HG02798 (cell line): ENCODE measurements around the gene STARD4.

Experiments
- ATAC-seq: cut with Tn5 transposase; IDR thresholded peaks from one replicate; pipeline ENCODE4 v1.9.1; 2021; ENCODE audit warnings: mild to moderate bottlenecking; ENCODE audit not compliant: unreplicated experiment, poor library complexity

STARD4 gene

GRCh38 chr5:111478898-111479297, 33.4 kb downstream of the STARD4 start:
- ATAC-seq: no peak

GRCh38 chr5:111478266-111478665, 34.1 kb downstream of the STARD4 start:
- no peak for ATAC-seq

GRCh38 chr5:111472579-111472978, 39.8 kb downstream of the STARD4 start:
- ATAC-seq: no peak

- no peak for ATAC-seq
Observed at GRCh38 chr5:111472096-111472495, 40.2 kb downstream of the STARD4 start.

- ATAC-seq: no peak
Observed at GRCh38 chr5:111469903-111470302, 42.4 kb downstream of the STARD4 start.

- no peak for ATAC-seq
Observed at GRCh38 chr5:111469293-111469896, 42.9 kb downstream of the STARD4 start.

GRCh38 chr5:111463311-111463710, 49.0 kb downstream of the STARD4 start:
- no peak for ATAC-seq

- no peak for ATAC-seq
Observed at GRCh38 chr5:111461934-111462333, 50.4 kb downstream of the STARD4 start.

- ATAC-seq: no peak
Observed at GRCh38 chr5:111461255-111461671, 51.1 kb downstream of the STARD4 start.

- no peak for ATAC-seq
Observed at GRCh38 chr5:111454776-111455175, 57.6 kb downstream of the STARD4 start.

- no peak for ATAC-seq
Observed at GRCh38 chr5:111454198-111454622, 58.1 kb downstream of the STARD4 start.

- no peak for ATAC-seq
Observed at GRCh38 chr5:111453747-111454146, 58.6 kb downstream of the STARD4 start.

- ATAC-seq: no peak
Observed at GRCh38 chr5:111453295-111453694, 59.0 kb downstream of the STARD4 start.

GRCh38 chr5:111447822-111448221, 64.5 kb downstream of the STARD4 start:
- no peak for ATAC-seq

GRCh38 chr5:111447099-111447498, 65.2 kb downstream of the STARD4 start:
- no peak for ATAC-seq
